HCT116 (cell line): ENCODE measurements around the gene GALNT2. TPM values are rescaled to one million over a fixed set of nuclear protein-coding genes. Genes with fewer than 3 reads are reported as not detected.

Experiments used
- ATAC-seq: fragments of 200-7000 bp; cut with Tn5 transposase; 2 replicates; pipeline ENCODE4 v1.9.1; 2020; ENCODE audit warnings: mild to moderate bottlenecking, moderate library complexity
- BruUV-seq: library from RNA; stranded (reverse); fragments of 400-500 nt; replicated peaks from 2 replicates; lab custom pipeline; 2021; lab: Mats Ljungman, UMichigan
- CTCF ChIA-PET: fragments of 300-600 bp; sonication (Branson Sonifier 250); formaldehyde crosslinking; loops from one replicate; lab custom pipeline; 2021; ENCODE audit warnings: antibody characterized with exemption; lab: Charles Lee
- POLR2A ChIA-PET: fragments of 300-600, 350-600 bp; sonication (Branson Sonifier 250); formaldehyde crosslinking; loops from one replicate; lab custom pipeline; 2021; ENCODE audit warnings: antibody characterized with exemption; lab: Charles Lee
- RAD21 ChIA-PET, 2 experiments: fragments of 300-600 bp; sonication (Branson Sonifier 250); formaldehyde crosslinking; loops; one replicate each; lab custom pipeline; 2023; ENCODE audit warnings: low total read pairs in 2 of 2; ENCODE audit not compliant: uncharacterized antibody in 2 of 2, unreplicated experiment in 2 of 2, low non-redundant PET in 1 of 2; lab: Charles Lee
- DNase-seq: peaks from one replicate; pipeline ENCODE4 v3.0.0-alpha.2; 2010; ENCODE audit warnings: low read depth, low spot score
- H2AFZ ChIP-seq: fragments of 200-600 bp; shearing (Covaris generic), sonication (generic); 2 replicates; pipeline ENCODE4 v1.6.1; 2017; ENCODE audit warnings: low read depth, mixed run types, mixed read lengths, antibody characterized with exemption, low read length; ENCODE audit not compliant: poor library complexity, severe bottlenecking
- H3K27ac ChIP-seq: 2 replicates; pipeline ENCODE4 v1.5.1; 2012; ENCODE audit warnings: low read depth, low read length
- H3K27me3 ChIP-seq: fragments of 200-600 bp; sonication (generic); 2 replicates; pipeline ENCODE4 v1.6.1; 2016; ENCODE audit warnings: mixed run types, low read length, mixed read lengths; ENCODE audit not compliant: insufficient read depth
- H3K36me3 ChIP-seq, 2 experiments: fragments of 200-500 bp in 1 of 2; fragments of 200-600 bp in 1 of 2; sonication (Bioruptor generic) in 1 of 2; sonication (generic) in 1 of 2; 2 replicates each; pipeline versions ENCODE4 v1.5.1 to v1.6.1; 2014 to 2016; ENCODE audit warnings: low read length in 2 of 2, inconsistent platforms in 1 of 2, mixed read lengths in 1 of 2, mixed run types in 1 of 2; ENCODE audit not compliant: insufficient read depth in 2 of 2, control insufficient read depth in 1 of 2
- H3K4me1 ChIP-seq, 2 experiments: fragments of 200-600 bp in 1 of 2; sonication (generic) in 1 of 2; 2 replicates each; pipeline versions ENCODE4 v1.5.1 to v1.6.1; 2012 to 2017; ENCODE audit warnings: low read length in 2 of 2, inconsistent platforms in 1 of 2, mild to moderate bottlenecking in 1 of 2, mixed read lengths in 1 of 2, mixed run types in 1 of 2, moderate library complexity in 1 of 2; ENCODE audit not compliant: insufficient read depth in 2 of 2, control insufficient read depth in 1 of 2
- H3K4me2 ChIP-seq: fragments of 200-600 bp; sonication (generic); 2 replicates; pipeline ENCODE4 v1.6.1; 2017; ENCODE audit warnings: mixed run types, low read length, mixed read lengths
- H3K4me3 ChIP-seq, 2 experiments: fragments of 200-600 bp in 1 of 2; sonication (generic) in 1 of 2; replicated peaks in 1 of 2; 2 replicates each; pipeline ENCODE4 v1.5.1; 2011 to 2016; ENCODE audit warnings: low read length in 2 of 2, control low read depth in 1 of 2, low read depth in 1 of 2, mild to moderate bottlenecking in 1 of 2, mixed read lengths in 1 of 2, mixed run types in 1 of 2
- H3K79me2 ChIP-seq: fragments of 200-600 bp; sonication (generic); 2 replicates; pipeline ENCODE4 v1.6.1; 2017; ENCODE audit warnings: mild to moderate bottlenecking, mixed run types, low read length, moderate library complexity, mixed read lengths; ENCODE audit not compliant: insufficient read depth
- H3K9ac ChIP-seq: fragments of 200-600 bp; sonication (generic); 2 replicates; pipeline ENCODE4 v1.6.1; 2016; ENCODE audit warnings: low read length, mixed read lengths
- H3K9me2 ChIP-seq: fragments of 200-600 bp; sonication (generic), shearing (Covaris generic); 2 replicates; pipeline ENCODE4 v1.6.1; 2017; ENCODE audit warnings: mixed run types, mild to moderate bottlenecking, moderate library complexity; ENCODE audit not compliant: insufficient read depth
- H3K9me3 ChIP-seq, 2 experiments: fragments of 200-500 bp in 1 of 2; fragments of 200-600 bp in 1 of 2; sonication (Bioruptor generic) in 1 of 2; sonication (generic) in 1 of 2; 2 replicates each; pipeline ENCODE4 v1.6.1; 2014 to 2017; ENCODE audit warnings: low read length in 2 of 2, mixed read lengths in 2 of 2, inconsistent platforms in 1 of 2, low read depth in 1 of 2, mild to moderate bottlenecking in 1 of 2, mixed run types in 1 of 2, moderate library complexity in 1 of 2; ENCODE audit not compliant: control insufficient read depth in 1 of 2, insufficient read depth in 1 of 2
- H4K20me1 ChIP-seq: fragments of 200-600 bp; sonication (generic), shearing (Covaris generic); 2 replicates; pipeline ENCODE4 v1.6.1; 2017; ENCODE audit warnings: mixed run types, mild to moderate bottlenecking, moderate library complexity; ENCODE audit not compliant: insufficient read depth
- CBX3 ChIP-seq: IDR thresholded peaks from 2 replicates; pipeline ENCODE4 v1.6.1; 2012; ENCODE audit warnings: low read depth
- EGR1 ChIP-seq: IDR thresholded peaks from 2 replicates; pipeline ENCODE4 v1.6.1; 2012; ENCODE audit warnings: low read depth
- EZH2phosphoT487 ChIP-seq: fragments of 200-600 bp; IDR thresholded peaks from 2 replicates; pipeline ENCODE4 v1.6.1; 2018; ENCODE audit warnings: antibody characterized with exemption, borderline replicate concordance
- FOSL1 ChIP-seq: IDR thresholded peaks from 2 replicates; pipeline ENCODE4 v1.6.1; 2012; ENCODE audit warnings: low read depth
- POLR2A ChIP-seq: IDR thresholded peaks from 2 replicates; pipeline ENCODE4 v1.7.0; 2011; ENCODE audit warnings: borderline replicate concordance; ENCODE audit not compliant: insufficient read depth, insufficient read length; ENCODE audit errors: extremely low read depth
- RAD21 ChIP-seq: IDR thresholded peaks from 2 replicates; pipeline ENCODE4 v1.6.1; 2012; ENCODE audit warnings: low read depth, mild to moderate bottlenecking
- SP1 ChIP-seq: IDR thresholded peaks from 2 replicates; pipeline ENCODE4 v1.6.1; 2012; ENCODE audit warnings: low read depth
- intact Hi-C: fragments of 100-400 bp; cut with micrococcal nuclease; formaldehyde crosslinking; loops from 2 replicates; pipeline ENCODE4 v1.10.0; 2022
- total RNA-seq: library from RNA; stranded (reverse); gene quantifications from one replicate; pipeline ENCODE4 v1.2.1, GENCODE V29; 2021; ENCODE audit not compliant: unreplicated experiment
- TF ChIP-seq, protein P1 (sequence below), 3 experiments: fragments of 200-600 bp in 1 of 3; sonication (generic) in 1 of 3; IDR thresholded peaks in 2 of 3; conservative IDR thresholded peaks in 1 of 3; 2 replicates each; pipeline ENCODE4 v1.5.1; 2012 to 2017; ENCODE audit warnings: low read depth in 2 of 3, low read length in 2 of 3, antibody characterized with exemption in 1 of 3, borderline replicate concordance in 1 of 3, control low read depth in 1 of 3, mild to moderate bottlenecking in 1 of 3, mixed read lengths in 1 of 3, mixed run types in 1 of 3, moderate library complexity in 1 of 3; ENCODE audit not compliant: insufficient read depth in 1 of 3
- TF ChIP-seq, protein P2 (sequence below): IDR thresholded peaks from 2 replicates; pipeline ENCODE4 v1.6.1; 2012

GALNT2 gene
- total RNA-seq, 1 experiment from 2014 or later: 40.8 TPM

DNA sequence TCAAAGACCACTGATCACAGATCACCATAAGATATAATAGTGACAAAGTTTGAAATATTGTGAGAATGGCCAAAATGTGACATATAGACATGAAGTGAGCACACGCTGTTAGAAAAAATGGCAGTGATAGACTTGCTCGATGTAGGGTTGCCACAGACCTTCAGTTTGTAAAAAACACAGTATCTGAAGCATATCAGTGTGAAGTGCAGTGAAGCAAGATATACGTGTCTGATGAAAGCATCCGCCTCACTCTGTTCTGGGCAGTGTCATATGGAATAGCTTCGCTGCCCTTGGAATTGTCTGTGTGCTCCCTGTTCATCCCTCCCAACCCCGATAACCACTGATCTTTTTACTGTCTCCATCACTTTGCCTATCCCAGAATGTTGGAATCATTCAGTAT, 50.7 kb downstream of the GALNT2 start:
- Histone ChIP-seq H3K79me2 (0 out of 2 replicates have a peak, but pooled peaks cover 3% of the 10 kb centered on the region), H3K27ac (no peak overlapping the region), H3K4me1 (0 out of 4 replicates have a peak, but pooled peaks cover 0 to 2% of the 10 kb centered on the region in 2 experiments), H3K9me3 (no peaks in the 10 kb centered on the region), H3K4me2 (no peak overlapping the region), H3K9me2 (no peaks in the 10 kb centered on the region), H3K36me3 (no peaks in the 10 kb centered on the region), H4K20me1 (no peaks in the 10 kb centered on the region), H3K27me3 (no peaks in the 10 kb centered on the region), H3K9ac (no peak overlapping the region), H3K4me3 (no peak overlapping the region), H2AFZ (no peak overlapping the region)
- CTCF ChIA-PET: no interaction called here
- intact Hi-C loops: no loop called here
- DNase-seq: no peak
- RAD21 ChIA-PET: no interaction called here
- TF ChIP-seq, protein P1, sequence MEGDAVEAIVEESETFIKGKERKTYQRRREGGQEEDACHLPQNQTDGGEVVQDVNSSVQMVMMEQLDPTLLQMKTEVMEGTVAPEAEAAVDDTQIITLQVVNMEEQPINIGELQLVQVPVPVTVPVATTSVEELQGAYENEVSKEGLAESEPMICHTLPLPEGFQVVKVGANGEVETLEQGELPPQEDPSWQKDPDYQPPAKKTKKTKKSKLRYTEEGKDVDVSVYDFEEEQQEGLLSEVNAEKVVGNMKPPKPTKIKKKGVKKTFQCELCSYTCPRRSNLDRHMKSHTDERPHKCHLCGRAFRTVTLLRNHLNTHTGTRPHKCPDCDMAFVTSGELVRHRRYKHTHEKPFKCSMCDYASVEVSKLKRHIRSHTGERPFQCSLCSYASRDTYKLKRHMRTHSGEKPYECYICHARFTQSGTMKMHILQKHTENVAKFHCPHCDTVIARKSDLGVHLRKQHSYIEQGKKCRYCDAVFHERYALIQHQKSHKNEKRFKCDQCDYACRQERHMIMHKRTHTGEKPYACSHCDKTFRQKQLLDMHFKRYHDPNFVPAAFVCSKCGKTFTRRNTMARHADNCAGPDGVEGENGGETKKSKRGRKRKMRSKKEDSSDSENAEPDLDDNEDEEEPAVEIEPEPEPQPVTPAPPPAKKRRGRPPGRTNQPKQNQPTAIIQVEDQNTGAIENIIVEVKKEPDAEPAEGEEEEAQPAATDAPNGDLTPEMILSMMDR (IDR thresholded peaks at IDR 0.05 in 2 of 3, conservative IDR thresholded peaks at IDR 0.05 in 1 of 3; ENCODE audit: borderline replicate concordance in 1 of 3, insufficient read depth in 1 of 3, low read depth in 2 of 3, low read length in 2 of 3): no peak
- no peak for TF ChIP-seq RAD21
- BruUV-seq: no TSS peak
- POLR2A ChIA-PET: no interaction called here
- ATAC-seq: no peak

DNA sequence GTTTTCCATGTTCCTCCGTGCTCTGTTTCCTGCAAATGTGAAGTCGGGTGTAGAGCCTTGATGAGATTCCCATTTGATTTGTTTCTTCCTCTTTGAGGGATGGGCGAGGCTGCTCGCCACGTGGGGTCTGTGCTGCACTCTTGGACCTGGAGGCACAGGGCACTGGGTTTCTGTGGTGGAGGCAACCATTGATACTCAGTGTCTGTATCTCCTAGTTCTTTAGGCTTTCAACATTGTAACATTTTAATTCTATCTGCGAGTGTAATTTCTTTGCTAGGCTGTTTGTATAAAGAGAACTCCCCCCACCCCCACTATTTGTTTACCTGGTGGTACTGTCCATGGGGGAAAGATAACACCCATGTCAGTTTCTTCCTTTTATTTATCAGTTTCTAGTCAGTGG, 52.3 kb downstream of the GALNT2 start:
- ATAC-seq: no peak
- TF ChIP-seq SP1 (no peak), EGR1 (no peak), FOSL1 (no peak), POLR2A (no peak), CBX3 (no peak), EZH2phosphoT487 (no peak)
- TF ChIP-seq, protein P2, sequence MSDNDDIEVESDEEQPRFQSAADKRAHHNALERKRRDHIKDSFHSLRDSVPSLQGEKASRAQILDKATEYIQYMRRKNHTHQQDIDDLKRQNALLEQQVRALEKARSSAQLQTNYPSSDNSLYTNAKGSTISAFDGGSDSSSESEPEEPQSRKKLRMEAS: no peak

More for the DNA sequence above, 52.3 kb downstream of the GALNT2 start:
- ChIA-PET RAD21 (no interaction called here), POLR2A (no interaction called here), CTCF (no interaction called here)
- intact Hi-C loops: no loop called here
- Histone ChIP-seq H3K9ac (no peak overlapping the region), H2AFZ (no peak overlapping the region), H3K4me2 (no peak overlapping the region), H3K79me2 (0 out of 2 replicates have a peak, but pooled peaks cover 3% of the 10 kb centered on the region), H3K36me3 (no peaks in the 10 kb centered on the region), H4K20me1 (no peaks in the 10 kb centered on the region), H3K4me1 (0 out of 4 replicates have a peak, but pooled peaks cover 0 to 2% of the 10 kb centered on the region in 2 experiments), H3K4me3 (no peak overlapping the region), H3K9me3 (no peaks in the 10 kb centered on the region), H3K9me2 (no peaks in the 10 kb centered on the region), H3K27me3 (no peaks in the 10 kb centered on the region), H3K27ac (no peak overlapping the region)
- no peak for DNase-seq
- no TSS peak for BruUV-seq
